ENCODE results near the gene ATG7. TPM values are rescaled to one million over a fixed set of nuclear protein-coding genes. Genes with fewer than 3 reads are reported as not detected.

The ATG7 gene
- total RNA-seq, 1 donor from 2014 or later, result 31.3 TPM

- no peak overlapping the region for H3K4me3 ChIP-seq (ENCODE audit: low read depth, low read length)
- no peaks in the 10 kb centered on the region for H3K27me3 ChIP-seq (ENCODE audit: control insufficient read depth, insufficient read depth, low read length)
- no peak for DNase-seq (ENCODE audit: low read depth)
- no peaks in the 10 kb centered on the region for H3K36me3 ChIP-seq (ENCODE audit: control insufficient read depth, insufficient read depth, low read length)
- TF ChIP-seq CTCF (IDR thresholded peaks at IDR 0.05; ENCODE audit: insufficient read depth, low read length, poor library complexity, severe bottlenecking), result no peak
Observed at GRCh38 chr3:11544412-11545181, 272.4 kb downstream of the ATG7 start.

- Histone ChIP-seq H3K36me3 (ENCODE audit: control insufficient read depth, insufficient read depth, low read length) (no peaks in the 10 kb centered on the region), H3K4me3 (ENCODE audit: low read depth, low read length) (no peak overlapping the region), H3K27me3 (ENCODE audit: control insufficient read depth, insufficient read depth, low read length) (no peaks in the 10 kb centered on the region)
- no peak for DNase-seq (ENCODE audit: low read depth)
- no peak for TF ChIP-seq CTCF (IDR thresholded peaks at IDR 0.05; ENCODE audit: insufficient read depth, low read length, poor library complexity, severe bottlenecking)
Observed at GRCh38 chr3:11545186-11545851, 273.1 kb downstream of the ATG7 start.

- no peak for TF ChIP-seq CTCF (IDR thresholded peaks at IDR 0.05; ENCODE audit: insufficient read depth, low read length, poor library complexity, severe bottlenecking)
- H3K27me3 ChIP-seq (ENCODE audit: control insufficient read depth, insufficient read depth, low read length), result no peaks in the 10 kb centered on the region
- H3K36me3 ChIP-seq (ENCODE audit: control insufficient read depth, insufficient read depth, low read length), result no peaks in the 10 kb centered on the region
- H3K4me3 ChIP-seq (ENCODE audit: low read depth, low read length), result no peak overlapping the region
- DNase-seq (ENCODE audit: low read depth), result no peak
Observed at GRCh38 chr3:11546657-11547302, 274.6 kb downstream of the ATG7 start.

- Histone ChIP-seq H3K27me3 (ENCODE audit: control insufficient read depth, insufficient read depth, low read length) (no peaks in the 10 kb centered on the region), H3K4me3 (ENCODE audit: low read depth, low read length) (no peak overlapping the region), H3K36me3 (ENCODE audit: control insufficient read depth, insufficient read depth, low read length) (no peaks in the 10 kb centered on the region)
- no peak for TF ChIP-seq CTCF (IDR thresholded peaks at IDR 0.05; ENCODE audit: insufficient read depth, low read length, poor library complexity, severe bottlenecking)
- no peak for DNase-seq (ENCODE audit: low read depth)
Observed at GRCh38 chr3:11547498-11547897, 275.3 kb downstream of the ATG7 start.

- H3K4me3 ChIP-seq (ENCODE audit: low read depth, low read length), result no peak overlapping the region
- no peaks in the 10 kb centered on the region for H3K27me3 ChIP-seq (ENCODE audit: control insufficient read depth, insufficient read depth, low read length)
- H3K36me3 ChIP-seq (ENCODE audit: control insufficient read depth, insufficient read depth, low read length), result no peaks in the 10 kb centered on the region
- no peak for TF ChIP-seq CTCF (IDR thresholded peaks at IDR 0.05; ENCODE audit: insufficient read depth, low read length, poor library complexity, severe bottlenecking)
- peak; percentile 34 for DNase-seq (ENCODE audit: low read depth)
Observed at GRCh38 chr3:11548721-11549131, 276.5 kb downstream of the ATG7 start.

All from kidney epithelial cell (primary cell).